ENCODE results near the gene ARHGEF1.

DNA sequence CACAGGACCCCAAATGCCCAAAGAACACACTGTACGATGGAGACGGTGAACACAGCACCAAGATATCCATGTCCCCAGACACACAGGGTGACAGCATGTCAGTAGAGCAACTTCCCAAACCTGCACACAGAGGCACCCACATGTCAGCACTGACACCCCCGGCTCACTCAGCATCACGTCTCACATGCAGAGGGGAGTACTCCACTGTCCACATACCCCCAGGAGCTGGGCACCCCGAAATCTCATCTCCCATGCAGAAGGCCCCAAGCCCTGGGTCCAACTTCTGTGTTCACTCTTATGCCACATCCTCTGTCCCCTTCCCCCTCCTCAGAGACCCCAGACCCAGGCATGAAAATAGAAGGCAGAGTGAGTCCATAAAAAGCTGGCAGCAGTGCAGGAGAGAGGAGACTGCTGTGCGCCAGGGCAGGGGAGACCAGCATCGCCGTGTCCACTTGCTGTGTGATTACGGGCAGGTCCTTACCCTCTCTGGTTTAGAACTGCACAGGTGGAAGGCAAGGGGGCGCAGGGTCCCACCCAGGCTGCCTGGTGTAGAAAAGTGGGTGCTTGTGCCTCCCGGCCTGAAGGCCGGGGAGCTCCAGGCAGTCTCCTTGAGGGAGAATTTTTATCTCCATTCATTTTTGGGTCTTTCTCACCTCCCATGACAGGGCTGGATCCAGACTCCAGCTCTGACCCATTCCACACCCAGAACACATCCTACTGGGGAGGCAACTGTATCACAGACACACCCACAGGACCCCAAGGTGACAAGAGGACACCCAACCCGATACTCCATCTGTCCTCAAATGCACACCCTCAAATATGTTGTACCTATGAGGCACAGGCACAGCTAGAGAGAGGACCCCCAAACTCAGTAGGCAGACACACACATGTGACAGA lies 28.3 kb downstream of the ARHGEF1 start:
- TF ChIP-seq, protein P1, sequence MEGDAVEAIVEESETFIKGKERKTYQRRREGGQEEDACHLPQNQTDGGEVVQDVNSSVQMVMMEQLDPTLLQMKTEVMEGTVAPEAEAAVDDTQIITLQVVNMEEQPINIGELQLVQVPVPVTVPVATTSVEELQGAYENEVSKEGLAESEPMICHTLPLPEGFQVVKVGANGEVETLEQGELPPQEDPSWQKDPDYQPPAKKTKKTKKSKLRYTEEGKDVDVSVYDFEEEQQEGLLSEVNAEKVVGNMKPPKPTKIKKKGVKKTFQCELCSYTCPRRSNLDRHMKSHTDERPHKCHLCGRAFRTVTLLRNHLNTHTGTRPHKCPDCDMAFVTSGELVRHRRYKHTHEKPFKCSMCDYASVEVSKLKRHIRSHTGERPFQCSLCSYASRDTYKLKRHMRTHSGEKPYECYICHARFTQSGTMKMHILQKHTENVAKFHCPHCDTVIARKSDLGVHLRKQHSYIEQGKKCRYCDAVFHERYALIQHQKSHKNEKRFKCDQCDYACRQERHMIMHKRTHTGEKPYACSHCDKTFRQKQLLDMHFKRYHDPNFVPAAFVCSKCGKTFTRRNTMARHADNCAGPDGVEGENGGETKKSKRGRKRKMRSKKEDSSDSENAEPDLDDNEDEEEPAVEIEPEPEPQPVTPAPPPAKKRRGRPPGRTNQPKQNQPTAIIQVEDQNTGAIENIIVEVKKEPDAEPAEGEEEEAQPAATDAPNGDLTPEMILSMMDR (conservative IDR thresholded peaks at IDR 0.05 in 1 of 2, IDR thresholded peaks at IDR 0.05 in 1 of 2; ENCODE audit: low read depth in 1 of 2, low read length in 2 of 2), result no peak
- TF ChIP-seq EZH2 (IDR thresholded peaks at IDR 0.05; ENCODE audit: low read length, missing control alignments), result no peak
